HepG2 (cell line): ENCODE measurements around the gene PSMG1. TPM values are rescaled to one million over a fixed set of nuclear protein-coding genes. Genes with fewer than 3 reads are reported as not detected.

Experiments used
- ATAC-seq: fragments of 200-7000 bp; cut with Tn5 transposase; 3 replicates; pipeline ENCODE4 v1.9.1; 2020; ENCODE audit warnings: mild to moderate bottlenecking, moderate library complexity
- BruUV-seq: library from RNA; stranded (reverse); fragments of 400-500 nt; replicated peaks from 2 replicates; lab custom pipeline; 2021; lab: Mats Ljungman, UMichigan
- CTCF ChIA-PET: fragments of 300-600 bp; formaldehyde crosslinking; extraction: SDS; loops from one replicate; lab custom pipeline; 2021; ENCODE audit warnings: low total read pairs, inconsistent platforms, low intra/inter-chr PET ratio; lab: Yijun Ruan, JAX
- POLR2A ChIA-PET: fragments of 350-600 bp; sonication (Branson Sonifier 250); formaldehyde crosslinking; loops from one replicate; lab custom pipeline; 2020; ENCODE audit warnings: antibody characterized with exemption, inconsistent platforms; lab: Yijun Ruan, JAX
- DNase-seq: peaks from one replicate; pipeline ENCODE4 v3.0.0-alpha.2; 2015; ENCODE audit warnings: low spot score
- FAIRE-seq: peaks from 3 replicates; lab custom pipeline; 2011; peaks lifted over from hg19 to GRCh38; lab: Jason Lieb, UNC
- H2AFZ ChIP-seq: one replicate; pipeline ENCODE4 v1.6.1; 2011; ENCODE audit warnings: low read length, inconsistent platforms
- H3K27ac ChIP-seq: fragments of 300-600 bp; 3 replicates; pipeline ENCODE4 v1.8.0; 2011; ENCODE audit warnings: mixed run types, mild to moderate bottlenecking, mixed read lengths, low read length, inconsistent platforms; ENCODE audit not compliant: insufficient read depth; ENCODE audit errors: extremely low read length
- H3K27me3 ChIP-seq, 2 experiments: fragments of 200-600 bp in 1 of 2; 2 replicates in 1 of 2; 3 replicates in 1 of 2; pipeline versions ENCODE4 v1.6.0 to v1.8.0; 2011; ENCODE audit warnings: low read length in 2 of 2, mild to moderate bottlenecking in 2 of 2, moderate library complexity in 2 of 2, inconsistent platforms in 1 of 2; ENCODE audit not compliant: insufficient read depth in 2 of 2, control insufficient read depth in 1 of 2
- H3K36me3 ChIP-seq, 2 experiments: fragments of 200-600 bp in 1 of 2; replicated peaks in 1 of 2; 2 replicates in 1 of 2; 3 replicates in 1 of 2; pipeline versions ENCODE4 v1.5.1 to v1.8.0; 2011; ENCODE audit warnings: low read length in 2 of 2, inconsistent platforms in 1 of 2; ENCODE audit not compliant: insufficient read depth in 2 of 2, control insufficient read depth in 1 of 2
- H3K4me1 ChIP-seq: 2 replicates; pipeline ENCODE4 v1.5.1; 2012; ENCODE audit warnings: low read length, inconsistent platforms; ENCODE audit not compliant: insufficient read depth
- H3K4me2 ChIP-seq: 2 replicates; pipeline ENCODE4 v1.6.0; 2011; ENCODE audit warnings: low read depth, low read length, inconsistent platforms
- H3K4me3 ChIP-seq, 3 experiments: fragments of 200-600 bp in 1 of 3; sonication (generic), shearing (Covaris generic) in 1 of 3; replicated peaks in 1 of 3; 2 replicates each; pipeline ENCODE4 v1.5.1; 2011 to 2016; ENCODE audit warnings: low read length in 3 of 3, inconsistent platforms in 2 of 3, low read depth in 2 of 3, mild to moderate bottlenecking in 2 of 3, control low read depth in 1 of 3, mixed read lengths in 1 of 3; ENCODE audit not compliant: insufficient read depth in 1 of 3
- H3K79me2 ChIP-seq: one replicate; pipeline ENCODE4 v1.6.1; 2011; ENCODE audit warnings: low read length, inconsistent platforms; ENCODE audit not compliant: insufficient read depth
- H3K9ac ChIP-seq: 2 replicates; pipeline ENCODE4 v1.6.0; 2011; ENCODE audit warnings: mild to moderate bottlenecking, low read depth, low read length, inconsistent platforms; ENCODE audit not compliant: insufficient read depth
- H3K9me3 ChIP-seq: 2 replicates; pipeline ENCODE4 v1.5.1; 2012; ENCODE audit warnings: mild to moderate bottlenecking, low read length
- H4K20me1 ChIP-seq: 2 replicates; pipeline ENCODE4 v1.6.0; 2011; ENCODE audit warnings: inconsistent platforms, mild to moderate bottlenecking, low read length, moderate library complexity; ENCODE audit not compliant: insufficient read depth
- ADNP ChIP-seq: sonication (generic); formaldehyde crosslinking; IDR thresholded peaks from 2 replicates; pipeline ENCODE4 v1.4.0; 2020; ENCODE audit warnings: missing genetic modification reagents
- HNRNPL ChIP-seq: fragments of 200-400 bp; formaldehyde crosslinking; IDR thresholded peaks from 2 replicates; pipeline ENCODE4 v1.6.1; 2017; ENCODE audit warnings: mild to moderate bottlenecking, low read depth, low read length
- IKZF4 ChIP-seq: sonication (generic); formaldehyde crosslinking; IDR thresholded peaks from 2 replicates; pipeline ENCODE4 v1.5.1; 2020; ENCODE audit warnings: borderline replicate concordance, mild to moderate bottlenecking, low read depth, missing genetic modification reagents; ENCODE audit errors: not compliant biosample characterization
- KAT7 ChIP-seq: IDR thresholded peaks from 2 replicates; pipeline ENCODE4 v1.6.1; 2018; ENCODE audit warnings: borderline replicate concordance, missing compliant biosample characterization
- MBNL3 ChIP-seq: fragments of 250-450 bp; sonication (Bioruptor Pico); conservative IDR thresholded peaks from 2 replicates; pipeline ENCODE4 v1.8.0; 2022; ENCODE audit warnings: mild to moderate bottlenecking, inconsistent platforms
- MED8 ChIP-seq: sonication (generic); formaldehyde crosslinking; IDR thresholded peaks from 2 replicates; pipeline ENCODE4 v1.8.1; 2023; ENCODE audit warnings: mild to moderate bottlenecking, missing genetic modification reagents; ENCODE audit not compliant: insufficient replicate concordance
- MTF2 ChIP-seq: sonication (generic); formaldehyde crosslinking; IDR thresholded peaks from 2 replicates; pipeline ENCODE4 v1.5.0; 2020; ENCODE audit warnings: missing genetic modification reagents, borderline replicate concordance
- PCBP1 ChIP-seq: fragments of 200-400 bp; formaldehyde crosslinking; IDR thresholded peaks from 2 replicates; pipeline ENCODE4 v1.6.1; 2017; ENCODE audit warnings: mild to moderate bottlenecking, low read depth, low read length, borderline replicate concordance
- PTBP1 ChIP-seq: fragments of 200-400 bp; formaldehyde crosslinking; IDR thresholded peaks from 2 replicates; pipeline ENCODE4 v1.6.1; 2018; ENCODE audit warnings: low read length, low read depth; ENCODE audit not compliant: poor library complexity, severe bottlenecking
- REL ChIP-seq: sonication (generic); formaldehyde crosslinking; conservative IDR thresholded peaks from 2 replicates; pipeline ENCODE4 v1.8.0; 2022; ENCODE audit warnings: mild to moderate bottlenecking, missing genetic modification reagents, moderate library complexity
- RFXAP ChIP-seq: sonication (generic); formaldehyde crosslinking; IDR thresholded peaks from 2 replicates; pipeline ENCODE4 v1.4.0; 2020; ENCODE audit warnings: missing genetic modification reagents, borderline replicate concordance
- U2AF1 ChIP-seq: fragments of 200-400 bp; formaldehyde crosslinking; optimal IDR thresholded peaks from 2 replicates; pipeline ENCODE3; 2017; ENCODE audit warnings: mild to moderate bottlenecking, low read depth, low read length
- ZBTB14 ChIP-seq: sonication (generic); formaldehyde crosslinking; IDR thresholded peaks from 2 replicates; pipeline ENCODE4 v1.4.0; 2020; ENCODE audit warnings: missing genetic modification reagents
- ZFX ChIP-seq: sonication (generic); formaldehyde crosslinking; IDR thresholded peaks from 2 replicates; pipeline ENCODE4 v1.4.0; 2020; ENCODE audit warnings: mild to moderate bottlenecking, low read depth, missing genetic modification reagents, moderate library complexity
- ZNF484 ChIP-seq: sonication (generic); formaldehyde crosslinking; IDR thresholded peaks from 2 replicates; pipeline ENCODE4 v1.5.1; 2020; ENCODE audit warnings: mild to moderate bottlenecking, low read depth, missing genetic modification reagents, borderline replicate concordance
- ZNF687 ChIP-seq: sonication (generic); formaldehyde crosslinking; IDR thresholded peaks from 2 replicates; pipeline ENCODE4 v1.5.1; 2020; ENCODE audit warnings: mild to moderate bottlenecking, missing genetic modification reagents, moderate library complexity
- WGBS: methylation state at CpG from one replicate; pipeline ENCODE4 v1.1.6; 2017; ENCODE audit warnings: low lambda C conversion rate; 5-methylcytosine and 5-hydroxymethylcytosine counted together
- in situ Hi-C: cut with HindIII; loops from 2 replicates; pipeline ENCODE4 v1.10.0; 2017; ENCODE audit warnings: low pct_unique_long_range_greater_than_20kb; ENCODE audit not compliant: extremely low pct_ligation_motif_present
- intact Hi-C: fragments of 100-400 bp; cut with micrococcal nuclease; formaldehyde crosslinking; loops from one replicate; pipeline ENCODE4 v1.10.0; 2022; ENCODE audit not compliant: unreplicated experiment
- polyA plus RNA-seq, 8 experiments: library from polyadenylated mRNA; depleted of rRNA in 3 of 8; stranded (reverse) in 7 of 8; unstranded in 1 of 8; fragments of >200 nt; fragmentation: Illumina TruSeq in 4 of 8; extraction: Trizol in 4 of 8; gene quantifications; 2 replicates each; pipeline versions ENCODE4 v1.2.1 to v1.2.3, GENCODE V29; 2011 to 2016; ENCODE audit warnings: low read depth in 4 of 8, missing spikeins in 1 of 8, mixed read lengths in 1 of 8; ENCODE audit not compliant: insufficient read depth in 1 of 8
- total RNA-seq, 5 experiments: library from RNA; depleted of rRNA; stranded (reverse); fragments of >200 nt; fragmentation: Illumina TruSeq; extraction: Trizol; gene quantifications; 2 replicates each; pipeline ENCODE4 v1.2.3, GENCODE V29; 2016; ENCODE audit warnings: low read depth in 1 of 5

Gene PSMG1
- total and polyA plus RNA-seq, 2 of the 13 experiments (the other 11 are each of a cell fraction or from before 2014, with no cell fraction given), result 63.6 to 173 TPM

DNA sequence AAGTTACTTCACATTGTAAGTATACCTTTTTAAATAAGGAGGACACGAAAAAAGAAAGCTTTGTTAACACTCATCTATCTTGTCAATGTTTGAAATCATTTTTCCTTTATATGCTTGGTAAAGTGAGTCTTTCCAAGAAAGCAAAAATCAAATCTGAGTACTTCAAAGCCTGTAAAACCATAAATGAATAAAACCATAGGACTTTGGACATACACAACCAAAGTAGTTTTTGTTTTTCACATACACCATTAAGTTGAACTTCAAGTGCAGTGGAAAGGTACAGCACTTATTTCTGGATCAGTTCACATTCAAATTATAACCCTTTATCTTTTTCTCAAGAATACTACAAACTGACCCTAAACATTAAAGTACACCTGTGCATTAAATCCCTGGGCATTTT is 10.1 kb upstream of the PSMG1 start:
- intact Hi-C loops, result no loop called here
- no peak overlapping the region for H3K27ac ChIP-seq

More for the DNA sequence above, 10.1 kb upstream of the PSMG1 start:
- in situ Hi-C loops, result no loop called here
- Histone ChIP-seq H3K9me3 (no peaks in the 10 kb centered on the region), H3K9ac (no peak overlapping the region), H4K20me1 (no peaks in the 10 kb centered on the region), H3K36me3 (peaks cover 5 to 28% of the 10 kb centered on the region in 2 experiments), H3K4me3 (no peak overlapping the region), H3K79me2 (no peaks in the 10 kb centered on the region), H3K4me1 (no peaks in the 10 kb centered on the region), H2AFZ (no peak overlapping the region), H3K27me3 (no peaks in the 10 kb centered on the region), H3K4me2 (no peak overlapping the region)
- POLR2A ChIA-PET, result no interaction called here
- BruUV-seq, result no TSS peak
- TF ChIP-seq ZNF687 (no peak), U2AF1 (no peak), KAT7 (no peak), ZFX (CRISPR knock-in tag) (no peak), MED8 (CRISPR knock-in tag) (no peak), PTBP1 (no peak), ZBTB14 (CRISPR knock-in tag) (no peak), PCBP1 (no peak), MTF2 (CRISPR knock-in tag) (no peak), MBNL3 (CRISPR knock-in tag) (no peak), ADNP (CRISPR knock-in tag) (no peak), IKZF4 (no peak), HNRNPL (no peak), ZNF484 (no peak), RFXAP (CRISPR knock-in tag) (no peak), REL (CRISPR knock-in tag) (no peak)
- ATAC-seq, result no peak
- no peak for FAIRE-seq
- no peak for DNase-seq
- WGBS, result 90% methylated on average over 1 of the region's 1 CpG
- CTCF ChIA-PET, result no interaction called here
